DND-41 (cell line): ENCODE measurements around the gene UBR1.

Experiments used
- ATAC-seq: fragments of 200-7000 bp; cut with Tn5 transposase; 3 replicates; pipeline ENCODE4 v1.9.1; 2021; ENCODE audit warnings: low read depth; ENCODE audit not compliant: insufficient read depth
- DNase-seq: peaks from one replicate; pipeline ENCODE4 v3.0.0-alpha.2; 2020
- H2AFZ ChIP-seq: 2 replicates; pipeline ENCODE4 v1.6.0; 2012; ENCODE audit warnings: low read depth, low read length
- H3K27ac ChIP-seq: 2 replicates; pipeline ENCODE4 v1.5.1; 2012; ENCODE audit warnings: low read length, inconsistent platforms
- H3K27me3 ChIP-seq: fragments of 200-600 bp; sonication (generic); 2 replicates; pipeline ENCODE4 v1.6.0; 2012; ENCODE audit warnings: low read length, mild to moderate bottlenecking, inconsistent platforms; ENCODE audit not compliant: insufficient read depth, poor library complexity
- H3K36me3 ChIP-seq: 2 replicates; pipeline ENCODE4 v1.5.1; 2012; ENCODE audit warnings: low read length, inconsistent platforms; ENCODE audit not compliant: insufficient read depth
- H3K4me1 ChIP-seq: 2 replicates; pipeline ENCODE4 v1.5.1; 2012; ENCODE audit warnings: mild to moderate bottlenecking, low read length; ENCODE audit not compliant: insufficient read depth
- H3K4me2 ChIP-seq: 2 replicates; pipeline ENCODE4 v1.6.0; 2012; ENCODE audit warnings: mild to moderate bottlenecking, moderate library complexity, low read length, inconsistent platforms; ENCODE audit not compliant: insufficient read depth
- H3K4me3 ChIP-seq, 2 experiments: fragments of 200-600 bp in 1 of 2; shearing (Covaris generic) in 1 of 2; 2 replicates each; pipeline ENCODE4 v1.5.1; 2012 to 2016; ENCODE audit warnings: inconsistent platforms in 2 of 2, low read length in 2 of 2, mild to moderate bottlenecking in 2 of 2, low read depth in 1 of 2, moderate library complexity in 1 of 2
- H3K79me2 ChIP-seq: 2 replicates; pipeline ENCODE4 v1.6.0; 2012; ENCODE audit warnings: low read length, inconsistent platforms; ENCODE audit not compliant: insufficient read depth
- H3K9ac ChIP-seq: 2 replicates; pipeline ENCODE4 v1.6.0; 2012; ENCODE audit warnings: low read depth, mild to moderate bottlenecking, inconsistent platforms, low read length, moderate library complexity
- H3K9me3 ChIP-seq: 2 replicates; pipeline ENCODE4 v1.5.1; 2012; ENCODE audit warnings: low read length, moderate library complexity, mild to moderate bottlenecking, inconsistent platforms; ENCODE audit not compliant: insufficient read depth, severe bottlenecking
- H4K20me1 ChIP-seq: 2 replicates; pipeline ENCODE4 v1.6.0; 2012; ENCODE audit warnings: low read length; ENCODE audit not compliant: insufficient read depth
- CTCF ChIP-seq: IDR thresholded peaks from 2 replicates; pipeline ENCODE4 v1.5.1; 2012; ENCODE audit warnings: borderline replicate concordance, low read length, moderate library complexity, mild to moderate bottlenecking; ENCODE audit not compliant: poor library complexity, severe bottlenecking; ENCODE audit errors: extremely low read depth
- EZH2 ChIP-seq: IDR thresholded peaks from 3 replicates; pipeline ENCODE4 v1.6.1; 2012; ENCODE audit warnings: borderline replicate concordance, low read depth, mild to moderate bottlenecking, moderate library complexity, low read length, inconsistent platforms; ENCODE audit not compliant: severe bottlenecking

UBR1 gene

GRCh38 chr15:43150191-43150929, 44.5 kb upstream of the UBR1 start:
- Histone ChIP-seq H3K4me3 (no peak overlapping the region), H2AFZ (no peak overlapping the region), H3K27ac (no peak overlapping the region), H3K9me3 (no peaks in the 10 kb centered on the region), H3K9ac (no peak overlapping the region), H3K4me2 (no peak overlapping the region), H3K79me2 (no peaks in the 10 kb centered on the region), H3K4me1 (no peaks in the 10 kb centered on the region), H3K36me3 (peaks cover 19% of the 10 kb centered on the region), H3K27me3 (no peaks in the 10 kb centered on the region), H4K20me1 (no peaks in the 10 kb centered on the region)
- no peak for DNase-seq
- TF ChIP-seq EZH2 (no peak), CTCF (no peak)
- ATAC-seq, result no peak

DNA sequence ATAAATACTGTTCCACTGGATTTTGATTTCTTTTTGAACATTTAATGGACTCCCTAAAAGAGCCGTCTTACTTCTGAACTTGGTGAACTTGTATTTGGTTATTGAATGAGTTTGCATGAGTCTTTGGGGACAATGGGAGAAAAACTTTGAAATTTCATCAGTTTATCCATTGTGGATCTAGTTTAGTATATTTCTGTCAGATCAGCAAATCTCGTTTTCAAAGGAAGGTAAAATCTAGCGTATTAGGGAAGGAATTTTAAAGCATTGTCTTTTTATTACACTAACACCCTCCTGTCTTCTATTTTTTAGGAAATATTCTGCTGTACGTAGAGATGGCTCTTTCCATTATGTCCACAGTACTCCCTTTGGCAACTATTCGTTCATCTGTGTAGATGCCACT, 40.3 kb upstream of the UBR1 start:
- no peaks in the 10 kb centered on the region for H3K79me2 ChIP-seq
- TF ChIP-seq EZH2 (no peak), CTCF (no peak)
- H3K9ac ChIP-seq, result no peak overlapping the region
- H3K27ac ChIP-seq, result no peak overlapping the region
- H3K36me3 ChIP-seq, result peaks cover 14% of the 10 kb centered on the region
- H4K20me1 ChIP-seq, result no peaks in the 10 kb centered on the region
- H3K9me3 ChIP-seq, result no peaks in the 10 kb centered on the region
- DNase-seq (no peak), ATAC-seq (no peak)
- H3K4me1 ChIP-seq, result peaks cover 17% of the 10 kb centered on the region
- no peak overlapping the region for H2AFZ ChIP-seq
- H3K4me3 ChIP-seq, result no peak overlapping the region
- no peak overlapping the region for H3K4me2 ChIP-seq
- no peaks in the 10 kb centered on the region for H3K27me3 ChIP-seq

DNA sequence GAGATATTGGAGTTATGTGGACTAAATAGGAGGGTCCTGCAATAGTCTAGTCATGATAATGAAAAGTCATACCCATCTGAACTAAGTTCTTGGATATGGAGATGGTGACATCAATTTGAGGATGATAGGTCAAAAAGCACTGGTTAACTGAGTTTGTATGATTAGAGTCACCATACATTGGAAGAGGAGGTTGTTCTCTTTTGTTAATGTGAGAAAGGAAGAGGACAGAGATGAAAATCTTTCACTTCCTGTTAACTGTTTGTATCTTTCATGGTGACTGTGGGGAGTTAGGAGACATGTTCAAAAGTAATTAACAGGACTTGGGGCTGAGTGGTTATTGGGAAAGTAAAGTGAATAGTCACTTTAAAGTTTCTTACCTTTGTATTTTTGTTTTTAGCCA, 38.7 kb upstream of the UBR1 start:
- Histone ChIP-seq H3K9ac (no peak overlapping the region), H3K4me3 (no peak overlapping the region), H3K79me2 (no peaks in the 10 kb centered on the region), H2AFZ (peak overlapping the region; percentile 68), H3K36me3 (peaks cover 25% of the 10 kb centered on the region), H3K4me2 (peak overlapping the region; percentile 34), H3K27me3 (no peaks in the 10 kb centered on the region), H3K4me1 (peaks cover 17% of the 10 kb centered on the region), H3K9me3 (no peaks in the 10 kb centered on the region), H4K20me1 (no peaks in the 10 kb centered on the region), H3K27ac (peak overlapping the region; percentile 63)
- TF ChIP-seq CTCF, result no peak
- no peak for TF ChIP-seq EZH2
- DNase-seq, result no peak
- peak; percentile 50; the same call in 1 of the 3 replicates for ATAC-seq
